Keratinocyte (primary cell): Measurements from ENCODE around the gene SMARCA5. TPM values are rescaled to one million over a fixed set of nuclear protein-coding genes. Genes with fewer than 3 reads are reported as not detected.

Source experiments
- DNase-seq: peaks from one replicate; pipeline ENCODE4 v3.0.0-alpha.2; 2011; ENCODE audit warnings: low read depth, missing footprints, low spot score
- FAIRE-seq: peaks from 2 replicates; lab custom pipeline; 2011; peaks lifted over from hg19 to GRCh38; lab: Jason Lieb, UNC
- H2AFZ ChIP-seq: 2 replicates; pipeline ENCODE4 v1.6.0; 2012; ENCODE audit warnings: low read length, control low read depth, inconsistent platforms; ENCODE audit not compliant: control insufficient read depth
- H3K27ac ChIP-seq: 2 replicates; pipeline ENCODE4 v1.5.1; 2011; ENCODE audit warnings: low read length; ENCODE audit not compliant: control insufficient read depth, insufficient read depth
- H3K27me3 ChIP-seq: 3 replicates; pipeline ENCODE4 v1.6.0; 2011; ENCODE audit warnings: low read length; ENCODE audit not compliant: control insufficient read depth, insufficient read depth; ENCODE audit errors: extremely low read depth
- H3K36me3 ChIP-seq, 2 experiments: 2 replicates in 1 of 2; 3 replicates in 1 of 2; pipeline ENCODE4 v1.5.1; 2011; ENCODE audit warnings: low read length in 2 of 2, mild to moderate bottlenecking in 1 of 2; ENCODE audit not compliant: control insufficient read depth in 2 of 2, insufficient read depth in 2 of 2; ENCODE audit errors: extremely low read depth in 1 of 2
- H3K4me1 ChIP-seq: 3 replicates; pipeline ENCODE4 v1.5.1; 2011; ENCODE audit warnings: low read length; ENCODE audit not compliant: control insufficient read depth, insufficient read depth; ENCODE audit errors: extremely low read depth
- H3K4me2 ChIP-seq: 3 replicates; pipeline ENCODE4 v1.6.0; 2011; ENCODE audit warnings: low read depth, low read length; ENCODE audit not compliant: control insufficient read depth, insufficient read depth; ENCODE audit errors: extremely low read depth
- H3K4me3 ChIP-seq, 3 experiments: fragments of 200-600 bp in 1 of 3; sonication (generic) in 1 of 3; 2 replicates in 2 of 3; 3 replicates in 1 of 3; pipeline ENCODE4 v1.5.1; 2011 to 2016; ENCODE audit warnings: low read length in 3 of 3, mild to moderate bottlenecking in 3 of 3, control low read depth in 2 of 3, inconsistent platforms in 1 of 3, low read depth in 1 of 3, mixed read lengths in 1 of 3, mixed run types in 1 of 3, moderate library complexity in 1 of 3; ENCODE audit not compliant: control insufficient read depth in 2 of 3, insufficient read depth in 2 of 3; ENCODE audit errors: extremely low read depth in 1 of 3
- H3K79me2 ChIP-seq: 2 replicates; pipeline ENCODE4 v1.6.0; 2012; ENCODE audit warnings: low read length; ENCODE audit not compliant: control insufficient read depth, insufficient read depth
- H3K9ac ChIP-seq: 3 replicates; pipeline ENCODE4 v1.6.0; 2011; ENCODE audit warnings: low read length; ENCODE audit not compliant: control insufficient read depth, insufficient read depth; ENCODE audit errors: extremely low read depth
- H3K9me1 ChIP-seq: 3 replicates; pipeline ENCODE4 v1.6.0; 2011; ENCODE audit warnings: low read length; ENCODE audit not compliant: control insufficient read depth, insufficient read depth; ENCODE audit errors: extremely low read depth
- H3K9me3 ChIP-seq: 2 replicates; pipeline ENCODE4 v1.5.1; 2012; ENCODE audit warnings: low read depth, low read length; ENCODE audit not compliant: control insufficient read depth
- H4K20me1 ChIP-seq: 3 replicates; pipeline ENCODE4 v1.6.0; 2011; ENCODE audit warnings: low read length; ENCODE audit not compliant: control insufficient read depth, insufficient read depth; ENCODE audit errors: extremely low read depth
- CTCF ChIP-seq, 3 experiments: IDR thresholded peaks in 1 of 3; conservative IDR thresholded peaks in 1 of 3; optimal IDR thresholded peaks in 1 of 3; 2 replicates in 2 of 3; 3 replicates in 1 of 3; pipeline versions ENCODE3 to v1.5.1; 2011; ENCODE audit warnings: low read length in 3 of 3, mild to moderate bottlenecking in 3 of 3, moderate library complexity in 2 of 3, control low read depth in 1 of 3, inconsistent platforms in 1 of 3; ENCODE audit not compliant: insufficient read depth in 2 of 3; ENCODE audit errors: extremely low read depth in 1 of 3
- EZH2 ChIP-seq: IDR thresholded peaks from one replicate; pipeline ENCODE4 v1.6.1; 2012; ENCODE audit warnings: inconsistent platforms, mild to moderate bottlenecking, low read length, moderate library complexity
- dilution Hi-C: fragments of 300-500 bp; cut with MboI; formaldehyde crosslinking; loops from one replicate; pipeline ENCODE4 v1.7.0; 2020; ENCODE audit warnings: low sequenced_read_pairs; ENCODE audit not compliant: extremely low pct_ligation_motif_present
- polyA plus RNA-seq, 5 experiments: library from polyadenylated mRNA; depleted of rRNA in 3 of 5; stranded (reverse) in 3 of 5; stranded (forward) in 1 of 5; unstranded in 1 of 5; fragments of >200 nt; gene quantifications; 1 replicate in 1 of 5; 2 replicates in 3 of 5; 3 replicates in 1 of 5; pipeline versions ENCODE4 v1.2.1 to v1.2.3, GENCODE V29; 2011 to 2012; ENCODE audit warnings: missing spikeins in 2 of 5, low read depth in 1 of 5, low replicate concordance in 1 of 5

The SMARCA5 gene
- polyA plus RNA-seq, 1 donor (not counting 4 experiments of a cell fraction or from before 2014, with no cell fraction given), result 24.7 TPM

DNA sequence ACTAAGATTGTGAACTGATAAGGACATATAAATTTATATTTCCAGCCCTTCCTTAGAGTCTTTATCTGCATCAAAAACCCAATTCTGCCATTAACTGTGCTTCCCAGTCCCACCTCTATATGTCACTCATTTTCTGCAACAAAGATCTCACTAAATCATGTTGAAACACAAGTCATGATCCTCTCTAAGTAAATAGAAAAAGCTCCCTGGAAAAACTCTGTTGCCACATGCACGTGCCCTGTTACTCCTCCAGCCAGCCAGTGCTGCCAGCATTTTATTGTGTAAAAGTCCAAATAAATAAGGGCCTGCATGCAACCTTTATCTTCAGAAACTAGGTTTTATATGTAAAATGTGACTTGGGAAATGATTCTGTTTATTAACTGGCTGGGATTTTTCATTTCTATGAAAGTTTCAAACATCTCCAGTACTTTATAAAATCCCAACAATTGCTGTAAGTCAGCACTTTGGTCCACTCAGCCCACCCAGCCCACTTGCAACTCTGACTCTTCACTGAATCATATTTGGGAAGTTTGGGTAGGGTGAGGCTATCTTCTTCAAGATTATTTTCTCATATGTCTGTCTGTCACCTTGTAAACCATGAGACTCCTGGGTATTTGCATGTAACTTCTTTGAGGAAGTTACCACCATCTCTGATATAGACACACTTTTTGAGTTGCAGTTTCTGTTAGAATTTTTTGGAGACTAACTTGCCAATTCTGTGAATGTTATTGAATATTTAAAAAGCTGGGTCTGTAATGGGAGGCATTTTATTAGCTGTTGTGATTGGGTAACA, 40.0 kb upstream of the SMARCA5 start:
- H3K79me2 ChIP-seq, result no peaks in the 10 kb centered on the region
- H3K27ac ChIP-seq, result no peak overlapping the region
- DNase-seq (no peak), FAIRE-seq (peak; percentile 13)
- TF ChIP-seq CTCF (optimal IDR thresholded peaks at IDR 0.05 in 1 of 3, IDR thresholded peaks at IDR 0.05 in 1 of 3, conservative IDR thresholded peaks at IDR 0.05 in 1 of 3; ENCODE audit: extremely low read depth in 1 of 3, insufficient read depth in 2 of 3, low read length in 3 of 3), result no peak
- no peak overlapping the region for H3K9ac ChIP-seq
- H3K9me3 ChIP-seq, result no peaks in the 10 kb centered on the region
- no peak overlapping the region for H3K4me3 ChIP-seq
- no peaks in the 10 kb centered on the region for H3K27me3 ChIP-seq
- no peak overlapping the region for H3K4me2 ChIP-seq
- H2AFZ ChIP-seq, result no peak overlapping the region
- H3K36me3 ChIP-seq, result peaks cover 0 to 7% of the 10 kb centered on the region in 2 experiments
- no peaks in the 10 kb centered on the region for H3K4me1 ChIP-seq
- dilution Hi-C loops, result no loop called here
- no peaks in the 10 kb centered on the region for H3K9me1 ChIP-seq
- H4K20me1 ChIP-seq, result no peaks in the 10 kb centered on the region

GRCh38 chr4:143477487-143477886, 36.0 kb upstream of the SMARCA5 start:
- Histone ChIP-seq H3K9ac (no peak overlapping the region), H3K4me2 (no peak overlapping the region), H3K9me3 (no peaks in the 10 kb centered on the region), H3K27me3 (no peaks in the 10 kb centered on the region), H3K9me1 (no peaks in the 10 kb centered on the region), H3K4me1 (no peaks in the 10 kb centered on the region), H3K36me3 (no peaks in the 10 kb centered on the region), H2AFZ (no peak overlapping the region), H3K4me3 (no peak overlapping the region), H4K20me1 (no peaks in the 10 kb centered on the region), H3K27ac (no peak overlapping the region), H3K79me2 (no peaks in the 10 kb centered on the region)
- dilution Hi-C loops, result no loop called here
- DNase-seq (no peak), FAIRE-seq (no peak)
- TF ChIP-seq EZH2 (no peak), CTCF (optimal IDR thresholded peaks at IDR 0.05 in 1 of 3, IDR thresholded peaks at IDR 0.05 in 1 of 3, conservative IDR thresholded peaks at IDR 0.05 in 1 of 3; ENCODE audit: extremely low read depth in 1 of 3, insufficient read depth in 2 of 3, low read length in 3 of 3) (no peak)
